Astrocyte (in vitro differentiated cells and primary cell): Measurements from ENCODE around the gene UHRF1. TPM values are rescaled to one million over a fixed set of nuclear protein-coding genes. Genes with fewer than 3 reads are reported as not detected.
"Not testable (repeated sequence)": the region's sequence is repeated elsewhere in the genome, so short reads cannot be mapped to it uniquely, and the experiment has no call there.

ENCODE experiments used
- DNase-seq: peaks from one replicate; pipeline ENCODE4 v3.0.0-alpha.2; 2010; ENCODE audit warnings: low read depth
- FAIRE-seq: peaks from 2 replicates; lab custom pipeline; 2011; peaks lifted over from hg19 to GRCh38; lab: Jason Lieb, UNC
- H2AFZ ChIP-seq: 2 replicates; pipeline ENCODE4 v1.6.0; 2012; ENCODE audit warnings: low read depth, low read length, inconsistent platforms
- H3K27ac ChIP-seq: 2 replicates; pipeline ENCODE4 v1.5.1; 2011; ENCODE audit warnings: low read depth, low read length, inconsistent platforms
- H3K27me3 ChIP-seq: 2 replicates; pipeline ENCODE4 v1.6.0; 2011; ENCODE audit warnings: low read length, inconsistent platforms; ENCODE audit not compliant: insufficient read depth
- H3K36me3 ChIP-seq: 2 replicates; pipeline ENCODE4 v1.5.1; 2011; ENCODE audit warnings: low read length, inconsistent platforms; ENCODE audit not compliant: insufficient read depth
- H3K4me1 ChIP-seq: 2 replicates; pipeline ENCODE4 v1.5.1; 2011; ENCODE audit warnings: low read length, inconsistent platforms; ENCODE audit not compliant: insufficient read depth
- H3K4me2 ChIP-seq: 2 replicates; pipeline ENCODE4 v1.6.0; 2012; ENCODE audit warnings: low read length, inconsistent platforms
- H3K4me3 ChIP-seq: 2 replicates; pipeline ENCODE4 v1.5.1; 2011; ENCODE audit warnings: low read depth, mild to moderate bottlenecking, low read length, inconsistent platforms; ENCODE audit not compliant: insufficient read depth
- H3K79me2 ChIP-seq: 2 replicates; pipeline ENCODE4 v1.6.0; 2012; ENCODE audit warnings: mild to moderate bottlenecking, low read length, inconsistent platforms; ENCODE audit not compliant: insufficient read depth
- H3K9ac ChIP-seq: 2 replicates; pipeline ENCODE4 v1.6.0; 2012; ENCODE audit warnings: mild to moderate bottlenecking, low read length, inconsistent platforms
- H3K9me3 ChIP-seq: 2 replicates; pipeline ENCODE4 v1.5.1; 2012; ENCODE audit warnings: low read depth, mild to moderate bottlenecking, low read length, inconsistent platforms; ENCODE audit not compliant: insufficient read depth
- H4K20me1 ChIP-seq: 2 replicates; pipeline ENCODE4 v1.6.0; 2012; ENCODE audit warnings: low read length, inconsistent platforms; ENCODE audit not compliant: insufficient read depth
- H3K27ac Mint-ChIP-seq: one replicate; pipeline ENCODE4 v1.8.0; 2021; ENCODE audit warnings: mild to moderate bottlenecking, mixed read lengths; ENCODE audit not compliant: unreplicated experiment
- H3K27me3 Mint-ChIP-seq: one replicate; pipeline ENCODE4 v1.8.0; 2021; ENCODE audit warnings: low read depth, mixed read lengths; ENCODE audit not compliant: unreplicated experiment
- H3K36me3 Mint-ChIP-seq: one replicate; pipeline ENCODE4 v1.8.0; 2021; ENCODE audit warnings: low read depth, mixed read lengths; ENCODE audit not compliant: unreplicated experiment
- H3K4me1 Mint-ChIP-seq: one replicate; pipeline ENCODE4 v1.8.0; 2021; ENCODE audit warnings: low read depth, mixed read lengths; ENCODE audit not compliant: unreplicated experiment
- H3K4me3 Mint-ChIP-seq: one replicate; pipeline ENCODE4 v1.8.0; 2021; ENCODE audit warnings: mild to moderate bottlenecking, moderate library complexity, mixed read lengths; ENCODE audit not compliant: unreplicated experiment
- H3K9me3 Mint-ChIP-seq: one replicate; pipeline ENCODE4 v1.8.0; 2021; ENCODE audit warnings: mild to moderate bottlenecking, mixed read lengths; ENCODE audit not compliant: unreplicated experiment
- EZH2 ChIP-seq: IDR thresholded peaks from 2 replicates; pipeline ENCODE4 v1.6.1; 2012; ENCODE audit warnings: mild to moderate bottlenecking, low read length, inconsistent platforms; ENCODE audit not compliant: insufficient read depth
- total RNA-seq: library from RNA; stranded (reverse); gene quantifications from 2 replicates; pipeline ENCODE4 v1.2.1, GENCODE V29; 2021
- TF ChIP-seq, protein P1 (sequence below): IDR thresholded peaks from 2 replicates; pipeline ENCODE4 v1.5.1; 2011; ENCODE audit warnings: low read depth, mild to moderate bottlenecking, inconsistent platforms, low read length, moderate library complexity; ENCODE audit not compliant: insufficient read depth

UHRF1 gene
- total RNA-seq, 1 donor from 2014 or later, result 16.2 TPM

- no peak overlapping the region for H3K27ac ChIP-seq
- H4K20me1 ChIP-seq, result peaks cover 35% of the 10 kb centered on the region
- peaks cover 5% of the 10 kb centered on the region for H3K36me3 Mint-ChIP-seq
- H3K9me3 Mint-ChIP-seq, result no peaks in the 10 kb centered on the region
- H2AFZ ChIP-seq, result no peak overlapping the region
- FAIRE-seq, result no peak
- peaks cover 17% of the 10 kb centered on the region for H3K36me3 ChIP-seq
- no peaks in the 10 kb centered on the region for H3K4me1 Mint-ChIP-seq
- no peak overlapping the region for H3K4me3 Mint-ChIP-seq
- no peak overlapping the region for H3K4me3 ChIP-seq
- no peak for TF ChIP-seq EZH2
- TF ChIP-seq, protein P1, sequence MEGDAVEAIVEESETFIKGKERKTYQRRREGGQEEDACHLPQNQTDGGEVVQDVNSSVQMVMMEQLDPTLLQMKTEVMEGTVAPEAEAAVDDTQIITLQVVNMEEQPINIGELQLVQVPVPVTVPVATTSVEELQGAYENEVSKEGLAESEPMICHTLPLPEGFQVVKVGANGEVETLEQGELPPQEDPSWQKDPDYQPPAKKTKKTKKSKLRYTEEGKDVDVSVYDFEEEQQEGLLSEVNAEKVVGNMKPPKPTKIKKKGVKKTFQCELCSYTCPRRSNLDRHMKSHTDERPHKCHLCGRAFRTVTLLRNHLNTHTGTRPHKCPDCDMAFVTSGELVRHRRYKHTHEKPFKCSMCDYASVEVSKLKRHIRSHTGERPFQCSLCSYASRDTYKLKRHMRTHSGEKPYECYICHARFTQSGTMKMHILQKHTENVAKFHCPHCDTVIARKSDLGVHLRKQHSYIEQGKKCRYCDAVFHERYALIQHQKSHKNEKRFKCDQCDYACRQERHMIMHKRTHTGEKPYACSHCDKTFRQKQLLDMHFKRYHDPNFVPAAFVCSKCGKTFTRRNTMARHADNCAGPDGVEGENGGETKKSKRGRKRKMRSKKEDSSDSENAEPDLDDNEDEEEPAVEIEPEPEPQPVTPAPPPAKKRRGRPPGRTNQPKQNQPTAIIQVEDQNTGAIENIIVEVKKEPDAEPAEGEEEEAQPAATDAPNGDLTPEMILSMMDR, result no peak
- H3K27me3 Mint-ChIP-seq, result no peaks in the 10 kb centered on the region
- H3K79me2 ChIP-seq, result peaks cover 69% of the 10 kb centered on the region
- H3K9ac ChIP-seq, result no peak overlapping the region
- no peak for DNase-seq
- H3K9me3 ChIP-seq, result no peaks in the 10 kb centered on the region
- H3K4me2 ChIP-seq, result no peak overlapping the region
- no peaks in the 10 kb centered on the region for H3K4me1 ChIP-seq
- H3K27ac Mint-ChIP-seq, result no peak overlapping the region
- H3K27me3 ChIP-seq, result no peaks in the 10 kb centered on the region
Measured at GRCh38 chr19:4939466-4939865, 30.2 kb downstream of the UHRF1 start.

- peaks cover 34% of the 10 kb centered on the region for H4K20me1 ChIP-seq
- not testable (repeated sequence) for DNase-seq, H2AFZ ChIP-seq, H3K27ac Mint-ChIP-seq, H3K36me3 ChIP-seq, H3K27ac ChIP-seq, H3K9me3 ChIP-seq, H3K9me3 Mint-ChIP-seq, H3K4me1 Mint-ChIP-seq, H3K4me3 Mint-ChIP-seq, FAIRE-seq, H3K27me3 Mint-ChIP-seq, H3K27me3 ChIP-seq, H3K4me3 ChIP-seq, H3K36me3 Mint-ChIP-seq, H3K9ac ChIP-seq, H3K4me2 ChIP-seq, H3K4me1 ChIP-seq
- H3K79me2 ChIP-seq, result peaks cover 56% of the 10 kb centered on the region
Measured at GRCh38 chr19:4941638-4942169, 32.4 kb downstream of the UHRF1 start.

DNA sequence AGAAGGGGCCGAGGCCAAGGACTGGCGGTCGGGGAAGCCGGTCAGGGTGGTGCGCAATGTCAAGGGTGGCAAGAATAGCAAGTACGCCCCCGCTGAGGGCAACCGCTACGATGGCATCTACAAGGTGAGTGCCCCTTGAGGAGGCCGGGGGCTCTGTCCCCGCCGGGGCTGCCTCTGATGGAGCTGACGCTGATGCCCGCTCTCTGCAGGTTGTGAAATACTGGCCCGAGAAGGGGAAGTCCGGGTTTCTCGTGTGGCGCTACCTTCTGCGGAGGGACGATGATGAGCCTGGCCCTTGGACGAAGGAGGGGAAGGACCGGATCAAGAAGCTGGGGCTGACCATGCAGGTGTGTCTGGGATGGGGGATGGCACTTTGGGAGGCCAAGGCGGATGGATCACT is 41.3 kb downstream of the UHRF1 start:
- H4K20me1 ChIP-seq, result peaks cover 26% of the 10 kb centered on the region

More for the DNA sequence above, 41.3 kb downstream of the UHRF1 start:
- not testable (repeated sequence) for H3K4me2 ChIP-seq, H3K27ac ChIP-seq, H3K4me3 Mint-ChIP-seq, H3K27me3 ChIP-seq, H3K27me3 Mint-ChIP-seq, H3K9me3 Mint-ChIP-seq, DNase-seq, H3K4me1 Mint-ChIP-seq, FAIRE-seq, H2AFZ ChIP-seq, H3K79me2 ChIP-seq, H3K4me1 ChIP-seq, H3K27ac Mint-ChIP-seq, H3K4me3 ChIP-seq, H3K9me3 ChIP-seq, H3K9ac ChIP-seq
- peaks cover 21% of the 10 kb centered on the region for H3K36me3 Mint-ChIP-seq
- peaks cover 46% of the 10 kb centered on the region for H3K36me3 ChIP-seq
